ENCODE measurements around the gene IRF4. TPM values are rescaled to one million over a fixed set of nuclear protein-coding genes. Genes with fewer than 3 reads are reported as not detected.

The IRF4 gene
- polyA plus RNA-seq, 1 of the 3 experiments (the other 2 are of a cell fraction) = not detected

DNA sequence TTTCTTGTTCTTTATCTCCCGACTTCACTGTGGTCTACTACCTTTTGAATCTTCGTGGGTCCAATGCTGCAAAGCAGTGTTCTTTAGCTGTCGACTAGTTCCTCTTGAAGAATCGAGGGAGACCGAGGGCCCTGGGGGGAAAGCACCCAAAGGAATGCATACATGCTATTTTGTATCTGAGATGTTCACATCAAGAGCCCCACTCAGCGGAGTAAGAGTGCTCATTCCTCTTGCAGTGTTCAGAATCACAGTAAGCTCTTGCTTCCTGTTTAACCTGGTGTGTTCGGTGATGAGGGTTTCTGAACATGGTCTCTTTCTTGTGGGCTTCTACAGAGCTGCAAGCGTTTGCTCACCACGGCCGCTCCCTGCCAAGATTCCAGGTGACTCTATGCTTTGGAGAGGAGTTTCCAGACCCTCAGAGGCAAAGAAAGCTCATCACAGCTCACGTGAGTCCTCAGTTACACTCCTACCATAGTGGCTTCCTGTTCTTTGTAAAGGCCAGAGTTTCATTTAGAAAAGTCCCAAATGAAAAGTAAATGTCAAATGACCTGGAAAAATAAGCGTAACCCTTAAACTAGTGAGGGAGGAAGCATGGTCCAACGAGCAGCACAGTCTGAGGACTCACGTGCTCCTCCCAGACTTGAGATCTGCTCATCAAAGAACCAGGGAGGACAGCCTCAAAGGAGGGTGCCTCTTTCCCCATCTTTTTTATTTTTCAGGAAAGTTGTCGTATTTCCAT is 13.3 kb downstream of the IRF4 start:
- no peak overlapping the region for H3K4me3 ChIP-seq (ENCODE audit: low read depth in 2 of 2, low read length in 1 of 2)
- no peaks in the 10 kb centered on the region for H3K4me1 ChIP-seq (ENCODE audit: control insufficient read depth in 1 of 2, insufficient read depth in 2 of 2, low read depth in 1 of 2, low read length in 1 of 2)
- no peaks in the 10 kb centered on the region for H4K20me1 ChIP-seq (ENCODE audit: insufficient read depth)
- H3K4me2 ChIP-seq = no peak overlapping the region
- WGBS (ENCODE audit: low lambda C conversion rate) = 27% methylated on average over 15 of the region's 15 CpGs
- no peaks in the 10 kb centered on the region for H3K9me2 ChIP-seq
- no peaks in the 10 kb centered on the region for H3K79me2 ChIP-seq (ENCODE audit: insufficient read depth)
- H2AFZ ChIP-seq (ENCODE audit: low read depth) = no peak overlapping the region
- H3F3A ChIP-seq (replicated peaks; ENCODE audit: insufficient read depth) = no peaks in the 10 kb centered on the region
- no peaks in the 10 kb centered on the region for H3K36me3 ChIP-seq (replicated peaks in 1 of 2; ENCODE audit: control insufficient read depth in 1 of 2, insufficient read depth in 2 of 2, low read length in 1 of 2)
- H3K9me3 ChIP-seq = no peaks in the 10 kb centered on the region
- DNase-seq = no peak
- H3K27ac ChIP-seq (ENCODE audit: low read depth in 2 of 2, low read length in 1 of 2) = no peak overlapping the region
- peaks cover 81% of the 10 kb centered on the region for H3K27me3 ChIP-seq (ENCODE audit: insufficient read depth)
- ChIA-PET POLR2A (no interaction called here), CTCF (interaction anchor here (1.6 kb wide), 1 partner anchor 9 kb away, joined by 4 read pairs; no protein-coding TSS in a partner anchor)
- TF ChIP-seq POLR2AphosphoS5 (IDR thresholded peaks at IDR 0.05; ENCODE audit: low read depth, low read length) = no peak
- TF ChIP-seq FOXJ3 (CRISPR knock-in tag; IDR thresholded peaks at IDR 0.05) = no peak
- TF ChIP-seq, protein P1, sequence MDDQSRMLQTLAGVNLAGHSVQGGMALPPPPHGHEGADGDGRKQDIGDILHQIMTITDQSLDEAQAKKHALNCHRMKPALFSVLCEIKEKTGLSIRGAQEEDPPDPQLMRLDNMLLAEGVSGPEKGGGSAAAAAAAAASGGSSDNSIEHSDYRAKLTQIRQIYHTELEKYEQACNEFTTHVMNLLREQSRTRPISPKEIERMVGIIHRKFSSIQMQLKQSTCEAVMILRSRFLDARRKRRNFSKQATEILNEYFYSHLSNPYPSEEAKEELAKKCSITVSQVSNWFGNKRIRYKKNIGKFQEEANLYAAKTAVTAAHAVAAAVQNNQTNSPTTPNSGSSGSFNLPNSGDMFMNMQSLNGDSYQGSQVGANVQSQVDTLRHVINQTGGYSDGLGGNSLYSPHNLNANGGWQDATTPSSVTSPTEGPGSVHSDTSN (IDR thresholded peaks at IDR 0.05) = no peak
- TF ChIP-seq, protein P2, sequence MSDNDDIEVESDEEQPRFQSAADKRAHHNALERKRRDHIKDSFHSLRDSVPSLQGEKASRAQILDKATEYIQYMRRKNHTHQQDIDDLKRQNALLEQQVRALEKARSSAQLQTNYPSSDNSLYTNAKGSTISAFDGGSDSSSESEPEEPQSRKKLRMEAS (IDR thresholded peaks at IDR 0.05; ENCODE audit: low read depth) = no peak
- no peak for TF ChIP-seq MEF2A (IDR thresholded peaks at IDR 0.05; ENCODE audit: borderline replicate concordance, low read depth)
- TF ChIP-seq, protein P3, sequence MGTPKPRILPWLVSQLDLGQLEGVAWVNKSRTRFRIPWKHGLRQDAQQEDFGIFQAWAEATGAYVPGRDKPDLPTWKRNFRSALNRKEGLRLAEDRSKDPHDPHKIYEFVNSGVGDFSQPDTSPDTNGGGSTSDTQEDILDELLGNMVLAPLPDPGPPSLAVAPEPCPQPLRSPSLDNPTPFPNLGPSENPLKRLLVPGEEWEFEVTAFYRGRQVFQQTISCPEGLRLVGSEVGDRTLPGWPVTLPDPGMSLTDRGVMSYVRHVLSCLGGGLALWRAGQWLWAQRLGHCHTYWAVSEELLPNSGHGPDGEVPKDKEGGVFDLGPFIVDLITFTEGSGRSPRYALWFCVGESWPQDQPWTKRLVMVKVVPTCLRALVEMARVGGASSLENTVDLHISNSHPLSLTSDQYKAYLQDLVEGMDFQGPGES (IDR thresholded peaks at IDR 0.05; ENCODE audit: low read depth, low read length) = no peak
- no peak for TF ChIP-seq EZH2phosphoT487 (IDR thresholded peaks at IDR 0.05; ENCODE audit: borderline replicate concordance, low read depth)
- TF ChIP-seq, protein P4, sequence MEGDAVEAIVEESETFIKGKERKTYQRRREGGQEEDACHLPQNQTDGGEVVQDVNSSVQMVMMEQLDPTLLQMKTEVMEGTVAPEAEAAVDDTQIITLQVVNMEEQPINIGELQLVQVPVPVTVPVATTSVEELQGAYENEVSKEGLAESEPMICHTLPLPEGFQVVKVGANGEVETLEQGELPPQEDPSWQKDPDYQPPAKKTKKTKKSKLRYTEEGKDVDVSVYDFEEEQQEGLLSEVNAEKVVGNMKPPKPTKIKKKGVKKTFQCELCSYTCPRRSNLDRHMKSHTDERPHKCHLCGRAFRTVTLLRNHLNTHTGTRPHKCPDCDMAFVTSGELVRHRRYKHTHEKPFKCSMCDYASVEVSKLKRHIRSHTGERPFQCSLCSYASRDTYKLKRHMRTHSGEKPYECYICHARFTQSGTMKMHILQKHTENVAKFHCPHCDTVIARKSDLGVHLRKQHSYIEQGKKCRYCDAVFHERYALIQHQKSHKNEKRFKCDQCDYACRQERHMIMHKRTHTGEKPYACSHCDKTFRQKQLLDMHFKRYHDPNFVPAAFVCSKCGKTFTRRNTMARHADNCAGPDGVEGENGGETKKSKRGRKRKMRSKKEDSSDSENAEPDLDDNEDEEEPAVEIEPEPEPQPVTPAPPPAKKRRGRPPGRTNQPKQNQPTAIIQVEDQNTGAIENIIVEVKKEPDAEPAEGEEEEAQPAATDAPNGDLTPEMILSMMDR (IDR thresholded peaks at IDR 0.05) = no peak
- TF ChIP-seq, protein P5, sequence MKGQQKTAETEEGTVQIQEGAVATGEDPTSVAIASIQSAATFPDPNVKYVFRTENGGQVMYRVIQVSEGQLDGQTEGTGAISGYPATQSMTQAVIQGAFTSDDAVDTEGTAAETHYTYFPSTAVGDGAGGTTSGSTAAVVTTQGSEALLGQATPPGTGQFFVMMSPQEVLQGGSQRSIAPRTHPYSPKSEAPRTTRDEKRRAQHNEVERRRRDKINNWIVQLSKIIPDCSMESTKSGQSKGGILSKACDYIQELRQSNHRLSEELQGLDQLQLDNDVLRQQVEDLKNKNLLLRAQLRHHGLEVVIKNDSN (IDR thresholded peaks at IDR 0.05; ENCODE audit: borderline replicate concordance, low read depth) = no peak
- TF ChIP-seq EP300 (IDR thresholded peaks at IDR 0.05; ENCODE audit: borderline replicate concordance in 1 of 2, low read depth in 1 of 2, low read length in 1 of 2) = no peak
- TF ChIP-seq RFX5 (IDR thresholded peaks at IDR 0.05; ENCODE audit: low read length) = no peak
- no peak for TF ChIP-seq RCOR1 (IDR thresholded peaks at IDR 0.05; ENCODE audit: low read length)
- no peak for TF ChIP-seq RAD21 (IDR thresholded peaks at IDR 0.05; ENCODE audit: low read length)
- H3K9ac ChIP-seq = no peak overlapping the region

All from SK-N-SH (cell line).